B cell (primary cell): Measurements from ENCODE around the gene UPB1. TPM values are rescaled to one million over a fixed set of nuclear protein-coding genes. Genes with fewer than 3 reads are reported as not detected.
A peak's percentile ranks its signal among the peaks of the same experiment; 100 is the strongest.

ENCODE experiments used
- ATAC-seq: fragments of 200-7000 bp; cut with Tn5 transposase; one replicate; pipeline ENCODE4 v1.10.0; 2021; ENCODE audit warnings: low read depth, mild to moderate bottlenecking, moderate number of reproducible peaks, moderate library complexity
- CTCF ChIA-PET: fragments of 350-600 bp; sonication (Branson Sonifier 250); formaldehyde crosslinking; loops from one replicate; lab custom pipeline; 2021; ENCODE audit warnings: antibody characterized with exemption, inconsistent platforms; lab: Charles Lee
- POLR2A ChIA-PET: fragments of 350-600 bp; sonication (Branson Sonifier 250); formaldehyde crosslinking; loops from one replicate; lab custom pipeline; 2021; ENCODE audit warnings: antibody characterized with exemption; lab: Charles Lee
- DNase-seq: peaks from one replicate; pipeline ENCODE4 v3.0.0; 2013
- H2AFZ ChIP-seq: 2 replicates; pipeline ENCODE4 v1.6.1; 2012; ENCODE audit warnings: mild to moderate bottlenecking, low read depth, low read length; ENCODE audit not compliant: insufficient read depth, poor library complexity, severe bottlenecking
- H3K27ac ChIP-seq, 2 donors: 1 replicate in 1 of 2; 2 replicates in 1 of 2; pipeline ENCODE4 v1.5.1; 2012 to 2013; ENCODE audit warnings: low read length in 2 of 2, mild to moderate bottlenecking in 2 of 2, moderate library complexity in 1 of 2
- H3K27me3 ChIP-seq, 4 experiments: fragments of 200-600 bp in 1 of 4; sonication (generic) in 1 of 4; replicated peaks in 1 of 4; 1 replicate in 2 of 4; 2 replicates in 2 of 4; pipeline versions ENCODE4 v1.6.1 to v1.7.0; 2013 to 2016; ENCODE audit warnings: low read length in 3 of 4, mild to moderate bottlenecking in 2 of 4, mixed read lengths in 1 of 4, moderate library complexity in 1 of 4; ENCODE audit not compliant: insufficient read depth in 4 of 4, control insufficient read depth in 3 of 4; ENCODE audit errors: control extremely low read depth in 1 of 4
- H3K36me3 ChIP-seq, 2 experiments: replicated peaks in 1 of 2; 1 replicate in 1 of 2; 2 replicates in 1 of 2; pipeline versions ENCODE4 v1.6.1 to v1.7.1; 2013; ENCODE audit warnings: low read length in 1 of 2; ENCODE audit not compliant: insufficient read depth in 2 of 2, control insufficient read depth in 1 of 2; ENCODE audit errors: control extremely low read depth in 1 of 2, extremely low read depth in 1 of 2
- H3K4me1 ChIP-seq, 2 donors: fragments of 200-600 bp in 1 of 2; sonication (generic) in 1 of 2; 1 replicate in 1 of 2; 2 replicates in 1 of 2; pipeline versions ENCODE4 v1.5.1 to v1.6.1; 2013 to 2017; ENCODE audit warnings: low read length in 2 of 2; ENCODE audit not compliant: control insufficient read depth in 2 of 2, insufficient read depth in 2 of 2
- H3K4me2 ChIP-seq: replicated peaks from 2 replicates; pipeline ENCODE3; 2012; ENCODE audit warnings: mild to moderate bottlenecking, low read depth, low read length; ENCODE audit not compliant: poor library complexity, severe bottlenecking
- H3K4me3 ChIP-seq, 5 experiments: fragments of 200-600 bp in 1 of 5; sonication (generic) in 1 of 5; 1 replicate in 3 of 5; 2 replicates in 2 of 5; pipeline versions ENCODE4 v1.5.1 to v1.7.0; 2011 to 2016; ENCODE audit warnings: low read length in 4 of 5, mild to moderate bottlenecking in 4 of 5, low read depth in 2 of 5, control low read depth in 1 of 5, moderate library complexity in 1 of 5; ENCODE audit not compliant: insufficient read depth in 1 of 5; ENCODE audit errors: control extremely low read depth in 1 of 5, extremely low read depth in 1 of 5
- H3K79me2 ChIP-seq: fragments of 200-600 bp; sonication (generic); one replicate; pipeline ENCODE4 v1.6.0; 2016; ENCODE audit warnings: low read length; ENCODE audit not compliant: control insufficient read depth, insufficient read depth
- H3K9ac ChIP-seq: fragments of 200-600 bp; sonication (generic); 2 replicates; pipeline ENCODE4 v1.6.1; 2017; ENCODE audit warnings: mild to moderate bottlenecking, low read length, moderate library complexity
- H3K9me3 ChIP-seq, 3 donors: one replicate each; pipeline versions ENCODE4 v1.6.1 to v1.7.1; 2013; ENCODE audit warnings: low read length in 2 of 3; ENCODE audit not compliant: control insufficient read depth in 2 of 3, insufficient read depth in 1 of 3; ENCODE audit errors: control extremely low read depth in 1 of 3
- H4K20me1 ChIP-seq: 2 replicates; pipeline ENCODE4 v1.6.0; 2012; ENCODE audit warnings: mild to moderate bottlenecking, low read length; ENCODE audit not compliant: insufficient read depth, control insufficient read depth, poor library complexity, severe bottlenecking
- H3K27ac Mint-ChIP-seq: one replicate; pipeline ENCODE4 v1.8.0; 2021; ENCODE audit warnings: mixed read lengths
- H3K27me3 Mint-ChIP-seq: one replicate; pipeline ENCODE4 v1.8.0; 2021; ENCODE audit warnings: mixed read lengths
- H3K4me1 Mint-ChIP-seq: one replicate; pipeline ENCODE4 v1.8.0; 2021; ENCODE audit warnings: mixed read lengths
- H3K4me3 Mint-ChIP-seq: one replicate; pipeline ENCODE4 v1.8.0; 2021; ENCODE audit warnings: mixed read lengths
- H3K9me3 Mint-ChIP-seq: one replicate; pipeline ENCODE4 v1.8.0; 2022; ENCODE audit warnings: mixed read lengths; ENCODE audit not compliant: insufficient read depth
- CTCF ChIP-seq: fragments of 200-600 bp; IDR thresholded peaks from one replicate; pipeline ENCODE4 v1.8.0; 2022; ENCODE audit warnings: antibody characterized with exemption, mild to moderate bottlenecking
- EZH2 ChIP-seq: IDR thresholded peaks from 2 replicates; pipeline ENCODE4 v1.6.1; 2012; ENCODE audit warnings: borderline replicate concordance, low read depth, mild to moderate bottlenecking, moderate library complexity, low read length; ENCODE audit not compliant: insufficient read depth, poor library complexity, severe bottlenecking
- WGBS: methylation state at CpG from one replicate; pipeline ENCODE4 v1.1.5; 2013; ENCODE audit warnings: missing lambda C conversion rate; ENCODE audit not compliant: insufficient coverage; 5-methylcytosine and 5-hydroxymethylcytosine counted together
- intact Hi-C: fragments of 100-400 bp; cut with micrococcal nuclease; formaldehyde crosslinking; loops from one replicate; pipeline ENCODE4 v1.10.0; 2022
- polyA plus RNA-seq: library from polyadenylated mRNA; depleted of rRNA; stranded (reverse); fragments of >200 nt; gene quantifications from 2 replicates; pipeline ENCODE4 v1.2.3, GENCODE V29; 2012
- total RNA-seq, 2 donors: library from RNA; stranded (reverse); fragments of 120-200 nt in 1 of 2; gene quantifications; 1 replicate in 1 of 2; 2 replicates in 1 of 2; pipeline versions ENCODE4 v1.2.3 to v1.2.4, GENCODE V29; 2013 to 2022

The UPB1 gene
- total and polyA plus RNA-seq, 2 donors (not counting 1 experiment from before 2014, with no cell fraction given), result 1.2 to 4.0 TPM

- intact Hi-C loops, result loop anchor here (1.0 to 10.0 kb wide), 7 partner anchors 121 to 1483 kb away; partner anchors contain the start of genes ADORA2A, GNAZ, RAB36 and RSPH14
Observed at GRCh38 chr22:24555165-24556039, 60.3 kb downstream of the UPB1 start, which contains the start of gene SNRPD3. Gene SNRPD3 (plus strand): TSS chr22:24555999. CDS start chr22:24557675, 1,676 bp downstream.

More at GRCh38 chr22:24555165-24556039, 60.3 kb downstream of the UPB1 start, which contains the start of gene SNRPD3:
- ATAC-seq (peak; percentile 80), DNase-seq (peak; percentile 99)
- H3K9me3 ChIP-seq, result no peaks in the 10 kb centered on the region
- peaks cover 87% of the 10 kb centered on the region for H3K79me2 ChIP-seq
- H3K27ac ChIP-seq, result peak within 1 kb of the TSS; percentile 87 to 96
- peak within 1 kb of the TSS; percentile 98 for H3K27ac Mint-ChIP-seq
- no peaks in the 10 kb centered on the region for H3K27me3 Mint-ChIP-seq
- H3K9me3 Mint-ChIP-seq, result no peaks in the 10 kb centered on the region
- H3K4me1 ChIP-seq, result peaks cover 64 to 73% of the 10 kb centered on the region in 2 donors
- peaks cover 57% of the 10 kb centered on the region for H4K20me1 ChIP-seq
- peak within 1 kb of the TSS; percentile 97 for H3K9ac ChIP-seq
- peak within 1 kb of the TSS; percentile 64 to 99 (median 94) for H3K4me3 ChIP-seq
- TF ChIP-seq CTCF (no peak), EZH2 (no peak)
- ChIA-PET POLR2A (interaction anchor here (0.7 to 3.8 kb wide), 5 partner anchors 53 to 662 kb away, joined by 3 to 14 read pairs (median 6); partner anchors contain the start of genes ADORA2A and MIF), CTCF (interaction anchor here (0.7 to 1.6 kb wide), 4 partner anchors 121 to 780 kb away, joined by 3 to 4 read pairs (median 3); no protein-coding TSS in a partner anchor)
- H3K27me3 ChIP-seq, result no peaks in the 10 kb centered on the region
- peaks cover 80% of the 10 kb centered on the region for H3K4me1 Mint-ChIP-seq
- H3K4me3 Mint-ChIP-seq, result peak within 1 kb of the TSS; percentile 99
- peak within 1 kb of the TSS; percentile 98 for H2AFZ ChIP-seq
- WGBS, result under 1% methylated on average over 59 of the region's 59 CpGs
- peak within 1 kb of the TSS; percentile 83 for H3K4me2 ChIP-seq
- peaks cover 3 to 45% of the 10 kb centered on the region in 2 experiments for H3K36me3 ChIP-seq
